SU-DHL-6 (cell line): ENCODE results near the gene ARL8A.

Experiments used
- EZH2phosphoT487 ChIP-seq: fragments of 200-600 bp; sonication (generic), shearing (Covaris generic); conservative IDR thresholded peaks from 2 replicates; pipeline ENCODE4 v1.6.1; 2018; ENCODE audit warnings: mild to moderate bottlenecking, antibody characterized with exemption, low read length, moderate library complexity, mixed read lengths
- TF ChIP-seq, protein P1 (sequence below): fragments of 200-600 bp; sonication (generic); IDR thresholded peaks from one replicate; pipeline ENCODE4 v1.5.1; 2017; ENCODE audit warnings: antibody characterized with exemption, mild to moderate bottlenecking, low read length, moderate library complexity; ENCODE audit not compliant: insufficient read depth, poor library complexity, severe bottlenecking

DNA sequence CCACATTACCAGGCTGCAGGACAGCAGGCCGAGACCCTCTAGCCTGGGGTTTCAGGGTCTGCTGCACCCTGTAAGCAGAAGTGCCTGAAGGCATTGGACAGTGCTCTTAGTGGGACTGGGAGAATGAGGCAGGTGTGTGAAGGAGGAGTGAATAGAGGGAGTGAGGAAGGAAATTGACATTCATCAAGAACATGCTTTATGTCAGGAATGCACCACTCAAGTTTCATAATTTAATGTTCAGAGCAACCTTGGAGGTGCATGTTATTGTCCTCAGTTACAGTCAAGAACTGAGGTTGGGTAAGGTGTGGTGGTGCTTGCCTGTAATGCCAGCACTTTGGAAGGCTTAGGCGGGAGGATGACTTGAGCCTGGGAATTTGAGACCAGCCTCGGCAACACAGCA is 33.6 kb downstream of the ARL8A start:
- TF ChIP-seq, protein P1, sequence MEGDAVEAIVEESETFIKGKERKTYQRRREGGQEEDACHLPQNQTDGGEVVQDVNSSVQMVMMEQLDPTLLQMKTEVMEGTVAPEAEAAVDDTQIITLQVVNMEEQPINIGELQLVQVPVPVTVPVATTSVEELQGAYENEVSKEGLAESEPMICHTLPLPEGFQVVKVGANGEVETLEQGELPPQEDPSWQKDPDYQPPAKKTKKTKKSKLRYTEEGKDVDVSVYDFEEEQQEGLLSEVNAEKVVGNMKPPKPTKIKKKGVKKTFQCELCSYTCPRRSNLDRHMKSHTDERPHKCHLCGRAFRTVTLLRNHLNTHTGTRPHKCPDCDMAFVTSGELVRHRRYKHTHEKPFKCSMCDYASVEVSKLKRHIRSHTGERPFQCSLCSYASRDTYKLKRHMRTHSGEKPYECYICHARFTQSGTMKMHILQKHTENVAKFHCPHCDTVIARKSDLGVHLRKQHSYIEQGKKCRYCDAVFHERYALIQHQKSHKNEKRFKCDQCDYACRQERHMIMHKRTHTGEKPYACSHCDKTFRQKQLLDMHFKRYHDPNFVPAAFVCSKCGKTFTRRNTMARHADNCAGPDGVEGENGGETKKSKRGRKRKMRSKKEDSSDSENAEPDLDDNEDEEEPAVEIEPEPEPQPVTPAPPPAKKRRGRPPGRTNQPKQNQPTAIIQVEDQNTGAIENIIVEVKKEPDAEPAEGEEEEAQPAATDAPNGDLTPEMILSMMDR, result no peak
- no peak for TF ChIP-seq EZH2phosphoT487
